Right lung (tissue), 10 donors: Measurements from ENCODE around the gene ZNF846. TPM values are rescaled to one million over a fixed set of nuclear protein-coding genes. Genes with fewer than 3 reads are reported as not detected.
A peak's percentile ranks its signal among the peaks of the same experiment; 100 is the strongest.
"Not testable (repeated sequence)": the region's sequence is repeated elsewhere in the genome, so short reads cannot be mapped to it uniquely, and the experiment has no call there.

Experiments used
- DNase-seq, 2 donors: peaks; one replicate each; pipeline ENCODE4 v3.0.0-alpha.2; 2013
- long read RNA-seq, 8 donors: transcript quantifications; one replicate each; lab custom pipeline, GENCODE V29; 2026
- polyA plus RNA-seq, 5 donors: library from polyadenylated mRNA; unstranded; fragments of 120-200 nt; gene quantifications; one replicate each; pipeline versions ENCODE4 v1.2.1 to v1.2.3, GENCODE V29; 2013; ENCODE audit warnings: inconsistent platforms in 1 of 5, low replicate concordance in 1 of 5; ENCODE audit not compliant: insufficient read length in 5 of 5, insufficient read depth in 1 of 5

Gene ZNF846
- polyA plus RNA-seq: 10 to 100 TPM; 21.7 to 44.4 (median 34.6) TPM
- long read RNA-seq, donor 1, partial matches to known transcripts: 1,194 of 1,310 reads
- long read RNA-seq, donor 1, other reads (novel, unspliced or antisense): 114 of 1,310 reads
- long read RNA-seq, donor 2: 0 reads
- long read RNA-seq, donor 3, partial matches to known transcripts: 0 of 2 reads
- long read RNA-seq, donor 3, other reads (novel, unspliced or antisense): 0 of 2 reads
- long read RNA-seq, donor 4: 0 reads
- long read RNA-seq, donor 5, partial matches to known transcripts: 0 of 1 reads
- long read RNA-seq, donor 5, other reads (novel, unspliced or antisense): 0 of 1 reads
- long read RNA-seq, donor 6, partial matches to known transcripts: 0 of 2 reads
- long read RNA-seq, donor 6, other reads (novel, unspliced or antisense): 0 of 2 reads
- long read RNA-seq, donor 7, partial matches to known transcripts: 0 of 1 reads
- long read RNA-seq, donor 7, other reads (novel, unspliced or antisense): 0 of 1 reads
- long read RNA-seq, donor 8: 0 reads

DNA sequence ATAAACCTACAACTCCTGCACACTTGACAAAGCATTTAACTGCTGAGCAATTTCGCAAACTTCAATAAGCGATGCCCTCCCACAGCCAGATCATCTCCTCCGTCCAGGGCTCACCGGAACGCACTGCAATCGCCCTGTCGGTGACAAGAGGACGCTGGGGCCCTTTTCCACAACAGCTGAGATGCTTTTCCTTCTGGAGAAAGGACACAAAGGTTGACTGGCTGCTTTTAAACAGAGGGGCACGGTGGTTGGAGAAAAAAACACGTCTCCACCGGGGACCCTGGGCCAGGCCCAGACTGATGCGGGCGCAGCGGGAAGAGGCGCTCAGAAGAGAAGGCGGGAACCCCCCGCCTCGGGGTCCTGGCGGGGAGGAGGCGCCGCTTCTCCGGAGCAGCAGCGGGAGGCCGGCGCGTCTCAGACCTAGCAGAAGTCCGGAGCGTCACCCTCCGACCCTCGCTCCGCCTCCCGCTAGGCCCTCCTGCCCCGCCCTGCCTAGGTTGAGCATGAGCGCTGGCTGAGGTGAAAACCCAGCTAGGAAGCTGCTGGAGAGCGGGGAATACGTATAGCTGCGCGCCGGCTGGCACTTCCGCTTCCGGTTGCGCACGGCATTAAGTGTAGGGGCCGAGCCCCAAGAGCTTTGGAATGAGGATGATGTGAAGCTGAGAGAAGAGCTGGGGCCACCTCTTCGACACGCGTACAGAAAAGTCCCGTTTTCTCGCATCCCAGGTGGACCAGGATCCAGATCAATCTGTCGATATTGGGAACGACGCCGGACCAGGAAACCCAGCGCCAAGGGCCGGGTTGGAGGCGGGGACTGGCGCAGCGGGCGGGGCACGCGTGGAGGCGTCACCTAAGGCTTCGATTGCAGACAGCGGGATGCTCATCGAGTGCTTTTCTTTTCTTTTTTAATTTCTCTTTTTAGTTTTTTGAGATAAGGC lies at the start of gene ZNF846:
Gene ZNF846, minus strand, starts transcription at position 564 of the 938 bp plus-strand sequence. CDS start 3,788 bp downstream, outside the sequence.
- DNase-seq: peak; percentile 95 to 96

- DNase-seq: no peak
These were observed 49.7 kb upstream of the ZNF846 start for GRCh38 chr19:9818175-9818733.

GRCh38 chr19:9811139-9811538 lies 42.6 kb upstream of the ZNF846 start:
- no peak for DNase-seq

GRCh38 chr19:9808855-9809824 lies 40.6 kb upstream of the ZNF846 start:
- DNase-seq: no peak

DNA sequence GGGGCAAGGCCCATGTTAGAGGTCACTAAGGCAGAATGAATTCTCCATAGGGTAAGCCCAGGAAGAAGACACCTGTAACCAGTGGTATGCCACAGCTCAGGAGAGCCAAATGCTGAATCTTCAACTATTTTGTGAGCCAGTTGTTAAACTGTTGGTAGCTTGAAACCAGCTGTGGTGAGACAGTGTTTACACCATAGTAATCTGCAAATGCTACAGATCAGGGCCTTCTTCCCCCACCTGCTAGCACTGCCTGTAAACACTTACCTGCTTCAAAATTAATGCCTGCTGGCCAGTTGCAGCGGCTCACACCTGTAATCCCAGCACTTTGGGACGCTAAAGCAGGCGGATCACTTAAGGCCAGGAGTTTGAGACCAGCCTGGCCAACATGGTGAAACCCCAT lies 38.3 kb upstream of the ZNF846 start:
- no peak for DNase-seq

DNA sequence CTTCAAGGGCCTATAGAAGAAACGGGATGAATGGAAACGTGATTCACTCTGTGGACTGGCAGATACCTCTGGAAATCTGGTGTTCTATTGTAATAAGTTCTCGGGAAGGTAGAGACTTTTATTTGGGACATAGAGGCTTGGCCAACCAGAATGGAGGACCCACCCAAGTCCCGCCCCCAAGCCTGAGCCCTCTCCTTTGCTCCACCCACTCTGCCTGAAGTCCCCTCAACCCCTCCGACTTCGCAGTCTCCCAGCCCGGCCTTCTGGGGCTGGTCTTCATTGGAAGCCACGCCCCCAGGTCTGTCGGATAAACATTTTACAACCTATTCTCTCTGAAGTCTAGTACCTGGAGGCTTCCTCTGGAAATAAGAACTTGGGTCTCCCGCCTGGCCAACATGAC lies 33.4 kb upstream of the ZNF846 start:
- DNase-seq: no peak

DNA sequence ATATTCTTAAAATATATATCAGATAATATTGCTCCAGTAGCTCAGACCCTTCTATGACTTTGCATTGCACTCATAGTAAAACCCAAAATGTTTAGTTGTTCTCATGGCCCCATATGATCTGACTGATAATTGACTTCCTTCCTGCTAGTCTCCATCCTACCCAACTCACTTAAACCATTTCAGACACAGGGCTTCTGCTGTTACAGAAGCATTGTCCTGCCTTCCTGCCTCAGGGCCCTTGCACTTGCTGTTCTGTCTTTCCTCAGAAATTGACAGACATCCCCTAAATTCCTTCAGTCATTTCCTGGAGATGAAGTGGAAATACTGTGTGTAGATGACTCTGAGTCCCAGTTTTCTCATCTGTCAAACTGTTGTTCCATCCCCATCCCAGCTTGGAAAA lies 30.6 kb upstream of the ZNF846 start:
- no peak for DNase-seq

DNA sequence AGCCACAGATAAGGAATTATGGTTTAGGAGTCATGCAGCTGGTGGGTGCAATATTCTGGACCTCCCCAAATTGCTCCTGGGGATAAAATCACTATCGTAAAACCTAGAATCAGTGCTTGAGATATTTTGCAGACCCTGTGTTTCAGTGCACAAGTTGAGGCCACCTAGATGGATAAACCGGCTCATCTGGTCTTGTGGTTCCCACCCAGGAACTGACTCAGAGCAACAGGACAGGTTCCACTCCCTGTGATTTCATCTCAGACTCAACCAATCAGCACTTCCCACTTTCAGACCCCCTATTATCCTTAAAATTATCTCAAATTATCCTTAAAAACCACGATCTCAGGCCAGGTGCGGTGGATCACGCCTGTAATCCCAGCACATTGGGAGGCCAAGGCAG lies 29.3 kb upstream of the ZNF846 start:
- DNase-seq: no peak

GRCh38 chr19:9796113-9796773 lies 27.7 kb upstream of the ZNF846 start:
- DNase-seq: peak; percentile 70 to 81

- DNase-seq: no peak
These were observed 24.6 kb upstream of the ZNF846 start for GRCh38 chr19:9793071-9793591.

DNA sequence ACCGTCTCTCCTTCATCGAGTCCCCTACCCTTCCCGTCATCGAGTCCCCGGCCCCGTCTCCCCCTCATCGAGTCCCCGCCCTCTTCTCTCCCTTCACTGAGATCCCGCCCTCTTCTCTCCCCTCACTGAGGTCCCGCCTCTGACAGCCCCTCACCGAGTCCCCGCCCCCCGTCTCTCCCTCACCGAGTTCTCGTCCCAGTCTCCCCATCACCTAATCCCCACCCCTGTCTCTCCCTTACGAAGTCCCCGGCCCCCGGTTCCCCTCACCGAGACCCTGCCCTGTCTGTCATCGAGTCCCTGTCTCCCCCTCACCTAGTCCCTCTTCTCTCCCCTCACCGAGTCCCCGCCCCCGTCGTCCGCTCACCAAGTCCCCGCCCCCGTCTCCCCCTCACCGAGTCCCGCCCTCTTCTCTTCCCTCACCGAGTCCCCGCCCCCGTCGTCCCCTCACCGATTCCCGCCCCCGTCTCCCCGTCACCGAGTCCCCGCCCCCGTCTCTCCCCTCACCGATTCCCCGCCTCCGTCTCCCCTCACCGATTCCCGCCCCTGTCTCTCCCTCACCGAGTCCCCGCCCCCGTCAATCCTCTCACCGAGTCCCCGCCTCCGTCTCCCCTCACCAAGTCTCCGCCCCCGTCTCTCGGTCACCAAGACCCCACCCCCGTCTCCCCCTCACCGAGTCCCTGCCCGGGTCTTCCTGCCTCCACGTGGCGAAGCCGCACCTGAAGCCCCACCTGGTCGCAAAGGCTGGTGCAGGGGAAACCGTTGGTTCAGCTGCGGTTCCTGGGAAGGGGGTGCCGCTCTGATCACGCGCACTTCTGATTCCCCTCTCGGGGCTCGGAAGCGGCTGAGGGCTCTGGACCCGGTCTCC lies 23.9 kb upstream of the ZNF846 start:
- DNase-seq: peak; percentile 97

DNA sequence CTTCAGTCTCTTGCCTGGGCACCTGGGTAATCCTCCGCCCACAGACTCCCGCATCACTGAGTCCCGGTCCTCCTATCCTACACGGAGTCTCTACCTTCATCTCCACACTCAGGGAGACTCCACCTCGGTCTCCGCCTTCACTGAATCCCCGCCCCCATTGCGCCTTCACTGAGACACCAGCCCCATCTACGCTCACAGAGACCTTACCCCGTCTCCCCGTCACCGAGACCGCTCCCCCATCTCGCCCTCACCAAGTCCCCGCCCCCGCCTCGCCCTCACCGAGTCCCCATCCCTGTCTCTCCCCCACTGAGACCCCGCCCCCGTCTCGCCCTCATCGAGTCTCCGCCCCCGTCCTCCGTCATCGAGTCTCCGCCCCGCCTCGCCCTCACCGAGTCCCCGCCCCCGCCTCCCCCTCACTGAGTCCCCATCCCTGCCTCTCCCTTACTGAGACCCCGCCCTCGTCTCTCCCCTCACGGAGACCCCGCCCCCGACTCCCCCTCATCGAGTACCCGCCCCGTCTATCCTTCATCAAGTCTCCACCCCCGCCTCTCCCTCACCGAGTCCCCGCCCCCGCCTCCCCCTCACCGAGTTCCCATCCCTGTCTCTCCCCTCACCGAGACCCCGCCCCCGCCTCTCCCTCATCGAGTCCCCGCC lies 23.1 kb upstream of the ZNF846 start:
- DNase-seq: peak; percentile 94

GRCh38 chr19:9791073-9791367 lies 22.5 kb upstream of the ZNF846 start:
- DNase-seq: not testable (repeated sequence)

- DNase-seq: not testable (repeated sequence)
These were observed 21.0 kb upstream of the ZNF846 start for GRCh38 chr19:9789579-9789978.

DNA sequence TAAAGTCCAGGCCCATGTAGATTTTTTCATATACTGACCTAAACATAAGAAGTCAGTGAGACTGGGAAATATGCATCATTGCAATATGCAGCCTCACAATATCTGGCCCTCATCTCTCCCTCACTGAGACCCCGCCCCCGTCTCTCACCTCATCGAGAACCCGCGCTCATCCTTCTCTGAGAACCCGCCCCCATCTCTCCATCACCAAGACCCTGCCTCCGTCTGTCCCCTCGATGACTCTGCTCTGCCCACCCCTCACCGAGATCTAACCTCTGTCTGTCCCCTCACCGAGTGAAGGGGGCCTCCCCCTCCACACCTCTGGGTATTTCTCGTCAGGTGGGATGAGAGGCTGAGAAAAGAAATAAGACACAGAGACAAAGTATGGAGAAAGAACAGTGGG lies 20.5 kb upstream of the ZNF846 start:
- no peak for DNase-seq

- not testable (repeated sequence) for DNase-seq
These were observed 20.1 kb upstream of the ZNF846 start for GRCh38 chr19:9788604-9789003.

DNA sequence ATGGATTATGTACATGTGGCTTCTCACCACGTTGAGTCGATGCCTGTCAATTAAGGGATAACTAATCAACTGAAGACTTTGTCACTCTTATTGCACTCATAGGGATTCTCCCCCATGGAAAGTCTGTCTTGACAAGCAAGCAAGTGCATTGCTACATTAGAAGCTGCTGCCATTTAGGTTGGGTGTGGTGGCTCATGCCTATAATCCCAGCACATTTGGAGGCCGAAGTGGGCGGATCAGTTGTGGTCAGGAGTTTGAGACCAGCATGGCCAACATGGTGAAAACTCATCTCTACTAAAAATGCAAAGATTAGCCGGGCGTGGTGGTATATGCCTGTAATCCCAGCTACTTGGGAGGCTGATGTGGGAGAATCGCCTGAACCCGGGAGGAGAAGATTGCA lies 18.3 kb upstream of the ZNF846 start:
- DNase-seq: no peak

GRCh38 chr19:9786342-9786741 lies 17.8 kb upstream of the ZNF846 start:
- no peak for DNase-seq
